H1 (cell line): ENCODE results near the gene MKKS.

Source experiments
- ASH2L ChIP-seq: fragments of 200-600, 300-600 bp; sonication (generic); IDR thresholded peaks from one replicate; pipeline ENCODE4 v1.7.1; 2017; ENCODE audit warnings: low read length
- CBX5 ChIP-seq: fragments of 300-800, 300-1000 bp; sonication (generic); IDR thresholded peaks from 2 replicates; pipeline ENCODE4 v1.7.1; 2016; ENCODE audit warnings: antibody characterized with exemption, low read length, low read depth
- CEBPB ChIP-seq: IDR thresholded peaks from 2 replicates; pipeline ENCODE4 v1.6.1; 2012; ENCODE audit warnings: low read depth, low read length
- CREB1 ChIP-seq: IDR thresholded peaks from 2 replicates; pipeline ENCODE4 v1.6.1; 2012; ENCODE audit warnings: inconsistent platforms
- CTCF ChIP-seq, 3 experiments: IDR thresholded peaks; 1 replicate in 2 of 3; 2 replicates in 1 of 3; pipeline versions ENCODE4 v1.5.1 to v1.6.1; 2011; ENCODE audit warnings: low read length in 3 of 3, mild to moderate bottlenecking in 3 of 3, inconsistent platforms in 2 of 3, low read depth in 1 of 3, moderate library complexity in 1 of 3; ENCODE audit not compliant: insufficient read depth in 1 of 3; ENCODE audit errors: control extremely low read depth in 1 of 3
- HDAC6 ChIP-seq: IDR thresholded peaks from one replicate; pipeline ENCODE4 v1.7.1; 2012; ENCODE audit warnings: low read depth, mild to moderate bottlenecking, inconsistent platforms, low read length, moderate library complexity
- JUN ChIP-seq: IDR thresholded peaks from 2 replicates; pipeline ENCODE4 v1.6.1; 2011; ENCODE audit warnings: low read depth, mild to moderate bottlenecking, improper control_type of control experiment, low read length
- MAFK ChIP-seq: IDR thresholded peaks from 2 replicates; pipeline ENCODE4 v1.6.1; 2012; ENCODE audit warnings: low read depth, mild to moderate bottlenecking, improper control_type of control experiment, low read length
- MAX ChIP-seq: IDR thresholded peaks from 2 replicates; pipeline ENCODE4 v1.6.1; 2012; ENCODE audit warnings: inconsistent platforms
- POLR2A ChIP-seq, 2 experiments: IDR thresholded peaks; 1 replicate in 1 of 2; 2 replicates in 1 of 2; pipeline ENCODE4 v1.6.1; 2011; ENCODE audit warnings: low read depth in 2 of 2, low read length in 2 of 2, mild to moderate bottlenecking in 2 of 2; ENCODE audit errors: control extremely low read depth in 1 of 2
- POLR2AphosphoS5 ChIP-seq: IDR thresholded peaks from 2 replicates; pipeline ENCODE4 v1.6.1; 2011; ENCODE audit warnings: low read depth, low read length
- USF2 ChIP-seq: IDR thresholded peaks from 2 replicates; pipeline ENCODE4 v1.6.1; 2011; ENCODE audit warnings: low read length, improper control_type of control experiment
- YY1 ChIP-seq: IDR thresholded peaks from 2 replicates; pipeline ENCODE4 v1.6.1; 2011; ENCODE audit warnings: low read depth, mild to moderate bottlenecking, low read length

- TF ChIP-seq MAX (no peak), MAFK (no peak), CEBPB (no peak), ASH2L (no peak), POLR2A (IDR thresholded peaks at IDR 0.05; ENCODE audit: control extremely low read depth in 1 of 2, low read depth in 2 of 2, low read length in 2 of 2) (no peak), CTCF (IDR thresholded peaks at IDR 0.05; ENCODE audit: control extremely low read depth in 1 of 3, insufficient read depth in 1 of 3, low read depth in 1 of 3, low read length in 3 of 3) (peak in 2 of 3 experiments; percentile 29 to 41; a peak in 2 of 4 replicates), POLR2AphosphoS5 (no peak), YY1 (no peak), CREB1 (no peak), CBX5 (no peak), HDAC6 (no peak), USF2 (no peak), JUN (no peak)
These were observed 76.0 kb downstream of the MKKS start for GRCh38 chr20:10357974-10358373.
